ENCODE results near the gene MRPS22.

Gene MRPS22

GRCh38 chr3:139338405-139338804 lies 5.4 kb upstream of the MRPS22 start:
- CTCF ChIA-PET = interaction anchor here (1.0 to 4.8 kb wide), 2 partner anchors 8 to 415 kb away, joined by 4 to 34 read pairs; no protein-coding TSS in a partner anchor

GRCh38 chr3:139339219-139339906 lies 4.5 kb upstream of the MRPS22 start:
- ChIA-PET CTCF (interaction anchor here (1.0 to 4.8 kb wide), 2 partner anchors 9 to 403 kb away, joined by 4 to 34 read pairs; no protein-coding TSS in a partner anchor), POLR2A (no interaction called here)
- DNase-seq (ENCODE audit: extremely low spot score) = no peak
- TF ChIP-seq CTCF (IDR thresholded peaks at IDR 0.05; ENCODE audit: control extremely low read depth, extremely low read depth, low read depth, missing control alignments) = no peak

More at GRCh38 chr3:139338405-139338804, 5.4 kb upstream of the MRPS22 start:
- DNase-seq (ENCODE audit: extremely low spot score) = no peak
- no peak for TF ChIP-seq CTCF (IDR thresholded peaks at IDR 0.05; ENCODE audit: control extremely low read depth, extremely low read depth, low read depth, missing control alignments)
- POLR2A ChIA-PET = no interaction called here

GRCh38 chr3:139340784-139341183 lies 3.0 kb upstream of the MRPS22 start:
- POLR2A ChIA-PET = no interaction called here
- DNase-seq (ENCODE audit: extremely low spot score) = no peak
- CTCF ChIA-PET = interaction anchor here (0.8 to 4.8 kb wide), 4 partner anchors 10 to 405 kb away, joined by 3 to 34 read pairs (median 4); no protein-coding TSS in a partner anchor
- TF ChIP-seq CTCF (IDR thresholded peaks at IDR 0.05; ENCODE audit: control extremely low read depth, extremely low read depth, low read depth, missing control alignments) = no peak

GRCh38 chr3:139342054-139342453 lies 1.8 kb upstream of the MRPS22 start:
- no peak for TF ChIP-seq CTCF (IDR thresholded peaks at IDR 0.05; ENCODE audit: control extremely low read depth, extremely low read depth, low read depth, missing control alignments)
- ChIA-PET POLR2A (no interaction called here), CTCF (interaction anchor here (1.3 to 4.8 kb wide), 3 partner anchors 11 to 427 kb away, joined by 6 to 34 read pairs (median 12); no protein-coding TSS in a partner anchor)
- DNase-seq (ENCODE audit: extremely low spot score) = no peak

GRCh38 chr3:139346771-139347170 lies 3.0 kb downstream of the MRPS22 start:
- ChIA-PET CTCF (no interaction called here), POLR2A (interaction anchor here (1.8 kb wide), 1 partner anchor 43 kb away, joined by 4 read pairs; the partner anchor contains the start of gene COPB2)
- no peak for DNase-seq (ENCODE audit: extremely low spot score)
- TF ChIP-seq CTCF (IDR thresholded peaks at IDR 0.05; ENCODE audit: control extremely low read depth, extremely low read depth, low read depth, missing control alignments) = no peak

GRCh38 chr3:139353920-139354556 lies 10.2 kb downstream of the MRPS22 start:
- ChIA-PET CTCF (interaction anchor here (1.2 to 2.7 kb wide), 9 partner anchors 9 to 438 kb away, joined by 3 to 18 read pairs (median 6); partner anchors contain the start of genes COPB2 and MRPS22), POLR2A (interaction anchor here (1.2 kb wide), 1 partner anchor 9 kb away, joined by 6 read pairs; no protein-coding TSS in a partner anchor)
- no peak for DNase-seq (ENCODE audit: extremely low spot score)
- peak; percentile 66 for TF ChIP-seq CTCF (IDR thresholded peaks at IDR 0.05; ENCODE audit: control extremely low read depth, extremely low read depth, low read depth, missing control alignments)

Measured in GM10248 (cell line).